ENCODE data around the gene PDLIM5. TPM values are rescaled to one million over a fixed set of nuclear protein-coding genes. Genes with fewer than 3 reads are reported as not detected.
"Not testable (repeated sequence)": the region's sequence is repeated elsewhere in the genome, so short reads cannot be mapped to it uniquely, and the experiment has no call there.

Gene PDLIM5
- total RNA-seq, 1 donor from 2014 or later: 723 TPM

GRCh38 chr4:94649381-94650133, 197.8 kb downstream of the PDLIM5 start:
- peak; percentile 67 for DNase-seq (ENCODE audit: low spot score)

GRCh38 chr4:94650134-94650495, 198.4 kb downstream of the PDLIM5 start:
- no peak for DNase-seq (ENCODE audit: low spot score)

- DNase-seq (ENCODE audit: low spot score): peak; percentile 71
Measured at GRCh38 chr4:94650690-94651089, 198.9 kb downstream of the PDLIM5 start.

GRCh38 chr4:94653095-94653649, 201.4 kb downstream of the PDLIM5 start:
- peak; percentile 83 for DNase-seq (ENCODE audit: low spot score)

GRCh38 chr4:94653984-94654609, 202.4 kb downstream of the PDLIM5 start:
- DNase-seq (ENCODE audit: low spot score): peak; percentile 62

- DNase-seq (ENCODE audit: low spot score): no peak
Measured at GRCh38 chr4:94654714-94655113, 203.0 kb downstream of the PDLIM5 start.

GRCh38 chr4:94660614-94661013, 208.9 kb downstream of the PDLIM5 start:
- DNase-seq (ENCODE audit: low spot score): no peak

GRCh38 chr4:94665021-94665420, 213.3 kb downstream of the PDLIM5 start:
- DNase-seq (ENCODE audit: low spot score): not testable (repeated sequence)

GRCh38 chr4:94665500-94666404, 214.0 kb downstream of the PDLIM5 start:
- no peak for DNase-seq (ENCODE audit: low spot score)

- peak; percentile 84 for DNase-seq (ENCODE audit: low spot score)
Measured at GRCh38 chr4:94668724-94669123, 217.0 kb downstream of the PDLIM5 start.

GRCh38 chr4:94669672-94670664, 218.2 kb downstream of the PDLIM5 start:
- no peak for DNase-seq (ENCODE audit: low spot score)

GRCh38 chr4:94671113-94671512, 219.4 kb downstream of the PDLIM5 start:
- DNase-seq (ENCODE audit: low spot score): no peak

- no peak for DNase-seq (ENCODE audit: low spot score)
Measured at GRCh38 chr4:94673961-94674360, 222.2 kb downstream of the PDLIM5 start.

- DNase-seq (ENCODE audit: low spot score): peak; percentile 57
Measured at GRCh38 chr4:94676970-94677369, 225.2 kb downstream of the PDLIM5 start.

GRCh38 chr4:94678896-94679295, 227.2 kb downstream of the PDLIM5 start:
- DNase-seq (ENCODE audit: low spot score): no peak

GRCh38 chr4:94680176-94680862, 228.6 kb downstream of the PDLIM5 start:
- DNase-seq (ENCODE audit: low spot score): peak; percentile 89

GRCh38 chr4:94686086-94686485, 234.3 kb downstream of the PDLIM5 start:
- no peak for DNase-seq (ENCODE audit: low spot score)

- DNase-seq (ENCODE audit: low spot score): no peak
Measured at GRCh38 chr4:94689155-94689860, 237.6 kb downstream of the PDLIM5 start.

GRCh38 chr4:94690851-94691254, 239.1 kb downstream of the PDLIM5 start:
- DNase-seq (ENCODE audit: low spot score): no peak

All from umbilical cord (tissue), 2 donors.